Parathyroid adenoma (tissue), 2 donors: ENCODE data around the gene CKAP2L.

Experiments
- H2AFZ ChIP-seq: fragments of 300-600 bp; sonication (generic); one replicate; pipeline ENCODE4 v1.7.0; 2017; ENCODE audit warnings: antibody characterized with exemption, mild to moderate bottlenecking
- H3K27ac ChIP-seq: fragments of 300-600 bp; sonication (generic); one replicate; pipeline ENCODE4 v1.7.0; 2017
- H3K27me3 ChIP-seq: fragments of 300-600 bp; sonication (generic); one replicate; pipeline ENCODE4 v1.7.0; 2017; ENCODE audit warnings: low read length; ENCODE audit not compliant: control insufficient read depth, insufficient read depth
- H3K36me3 ChIP-seq: fragments of 300-600 bp; sonication (generic); one replicate; pipeline ENCODE4 v1.7.0; 2017; ENCODE audit warnings: low read length; ENCODE audit not compliant: control insufficient read depth, insufficient read depth
- H3K4me1 ChIP-seq: fragments of 300-600 bp; sonication (generic); one replicate; pipeline ENCODE4 v1.7.0; 2017; ENCODE audit warnings: control low read depth
- H3K4me2 ChIP-seq: fragments of 300-600 bp; sonication (generic); one replicate; pipeline ENCODE4 v1.7.0; 2017; ENCODE audit warnings: low read length
- H3K4me3 ChIP-seq: fragments of 300-600 bp; sonication (generic); one replicate; pipeline ENCODE4 v1.7.0; 2017; ENCODE audit warnings: low read depth, low read length
- H3K79me2 ChIP-seq: fragments of 300-600 bp; sonication (generic); one replicate; pipeline ENCODE4 v1.7.0; 2017; ENCODE audit warnings: control low read depth
- H3K9ac ChIP-seq: fragments of 300-600 bp; sonication (generic); one replicate; pipeline ENCODE4 v1.7.0; 2017; ENCODE audit warnings: mild to moderate bottlenecking
- H3K9me3 ChIP-seq: fragments of 300-600 bp; sonication (generic); one replicate; pipeline ENCODE4 v1.7.0; 2017; ENCODE audit warnings: low read length; ENCODE audit not compliant: control insufficient read depth
- CTCF ChIP-seq: fragments of 300-600 bp; sonication (generic); IDR thresholded peaks from one replicate; pipeline ENCODE4 v1.7.0; 2017; ENCODE audit warnings: antibody characterized with exemption, mild to moderate bottlenecking
- donor health status: primary hyperparathyroidism.

Gene CKAP2L

GRCh38 chr2:112693596-112693995 is 70.8 kb downstream of the CKAP2L start:
- H3K9me3 ChIP-seq, result no peaks in the 10 kb centered on the region
- no peaks in the 10 kb centered on the region for H3K4me1 ChIP-seq
- TF ChIP-seq CTCF, result no peak
- H3K4me2 ChIP-seq, result no peak overlapping the region
- H3K79me2 ChIP-seq, result no peaks in the 10 kb centered on the region
- H3K36me3 ChIP-seq, result no peaks in the 10 kb centered on the region
- no peak overlapping the region for H3K27ac ChIP-seq
- H3K27me3 ChIP-seq, result no peaks in the 10 kb centered on the region
- H2AFZ ChIP-seq, result no peak overlapping the region
- no peak overlapping the region for H3K4me3 ChIP-seq
- no peak overlapping the region for H3K9ac ChIP-seq

GRCh38 chr2:112692918-112693317 is 71.5 kb downstream of the CKAP2L start:
- Histone ChIP-seq H3K4me1 (no peaks in the 10 kb centered on the region), H3K27ac (no peak overlapping the region)
- no peak for TF ChIP-seq CTCF

GRCh38 chr2:112692495-112692911 is 71.9 kb downstream of the CKAP2L start:
- H3K36me3 ChIP-seq, result no peaks in the 10 kb centered on the region

More at GRCh38 chr2:112692918-112693317, 71.5 kb downstream of the CKAP2L start:
- Histone ChIP-seq H3K27me3 (no peaks in the 10 kb centered on the region), H3K4me2 (no peak overlapping the region), H2AFZ (no peak overlapping the region), H3K79me2 (no peaks in the 10 kb centered on the region), H3K36me3 (no peaks in the 10 kb centered on the region), H3K9me3 (no peaks in the 10 kb centered on the region), H3K9ac (no peak overlapping the region), H3K4me3 (no peak overlapping the region)

GRCh38 chr2:112691881-112692281 is 72.5 kb downstream of the CKAP2L start:
- no peak overlapping the region for H3K27ac ChIP-seq
- no peak overlapping the region for H3K9ac ChIP-seq
- no peak overlapping the region for H3K4me2 ChIP-seq
- H3K27me3 ChIP-seq, result no peaks in the 10 kb centered on the region
- H3K4me3 ChIP-seq, result no peak overlapping the region
- H2AFZ ChIP-seq, result no peak overlapping the region
- H3K4me1 ChIP-seq, result no peaks in the 10 kb centered on the region
- no peak for TF ChIP-seq CTCF
- H3K79me2 ChIP-seq, result no peaks in the 10 kb centered on the region
- H3K36me3 ChIP-seq, result no peaks in the 10 kb centered on the region
- H3K9me3 ChIP-seq, result no peaks in the 10 kb centered on the region

More at GRCh38 chr2:112692495-112692911, 71.9 kb downstream of the CKAP2L start:
- Histone ChIP-seq H3K27ac (no peak overlapping the region), H3K79me2 (no peaks in the 10 kb centered on the region), H3K4me1 (no peaks in the 10 kb centered on the region), H3K9ac (no peak overlapping the region), H3K27me3 (no peaks in the 10 kb centered on the region), H2AFZ (no peak overlapping the region), H3K4me2 (no peak overlapping the region), H3K9me3 (no peaks in the 10 kb centered on the region), H3K4me3 (no peak overlapping the region)
- no peak for TF ChIP-seq CTCF

GRCh38 chr2:112690853-112691401 is 73.5 kb downstream of the CKAP2L start:
- H2AFZ ChIP-seq, result peak overlapping the region; percentile 50
- no peaks in the 10 kb centered on the region for H3K4me1 ChIP-seq
- peak; percentile 69 for TF ChIP-seq CTCF
- no peaks in the 10 kb centered on the region for H3K9me3 ChIP-seq
- H3K9ac ChIP-seq, result no peak overlapping the region
- no peak overlapping the region for H3K4me2 ChIP-seq
- H3K27ac ChIP-seq, result no peak overlapping the region
- H3K4me3 ChIP-seq, result no peak overlapping the region
- H3K79me2 ChIP-seq, result no peaks in the 10 kb centered on the region
- no peaks in the 10 kb centered on the region for H3K27me3 ChIP-seq
- no peaks in the 10 kb centered on the region for H3K36me3 ChIP-seq
